Esophagus squamous epithelium (tissue), 4 donors: ENCODE measurements around the gene MACC1.

ENCODE experiments used
- CTCF ChIP-seq, 6 experiments: fragments of 450-650 bp in 4 of 6; fragments of 200-600 bp in 2 of 6; sonication (generic) in 2 of 6; IDR thresholded peaks; one replicate each; pipeline ENCODE4 v1.5.1; 2016 to 2019; ENCODE audit warnings: antibody characterized with exemption in 6 of 6, mild to moderate bottlenecking in 4 of 6, moderate library complexity in 4 of 6
- POLR2A ChIP-seq, 4 donors: fragments of 450-650 bp; IDR thresholded peaks; one replicate each; pipeline ENCODE4 v1.6.1; 2017; ENCODE audit warnings: antibody characterized with exemption in 4 of 4, mild to moderate bottlenecking in 4 of 4, moderate library complexity in 3 of 4

- TF ChIP-seq CTCF (IDR thresholded peaks at IDR 0.05) (no peak), POLR2A (IDR thresholded peaks at IDR 0.05) (no peak)
Observed at GRCh38 chr7:20133803-20134202, 83.4 kb downstream of the MACC1 start.
